HG03439 (cell line): Measurements from ENCODE around the gene KIR2DL3.
"Not testable (repeated sequence)": the region's sequence is repeated elsewhere in the genome, so short reads cannot be mapped to it uniquely, and the experiment has no call there.

Source experiments
- ATAC-seq: cut with Tn5 transposase; IDR thresholded peaks from one replicate; pipeline ENCODE4 v1.9.1; 2021; ENCODE audit warnings: mild to moderate bottlenecking, moderate library complexity; ENCODE audit not compliant: unreplicated experiment

KIR2DL3 gene

DNA sequence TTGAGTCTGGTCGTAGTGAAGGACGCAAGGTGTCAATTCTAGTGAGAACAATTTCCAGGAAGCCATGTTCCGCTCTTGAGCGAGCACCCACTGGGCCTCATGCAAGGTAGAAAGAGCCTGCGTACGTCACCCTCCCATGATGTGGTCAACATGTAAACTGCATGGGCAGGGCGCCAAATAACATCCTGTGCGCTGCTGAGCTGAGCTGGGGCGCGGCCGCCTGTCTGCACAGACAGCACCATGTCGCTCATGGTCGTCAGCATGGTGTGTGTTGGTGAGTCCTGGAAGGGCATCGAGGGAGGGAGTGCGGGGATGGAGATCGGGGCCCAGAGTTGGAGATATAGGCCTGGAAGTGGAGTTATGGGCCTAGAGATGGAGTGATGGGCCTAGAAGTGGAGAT is at the start of gene KIR2DL3:
Gene KIR2DL3, plus strand, starts transcription at position 208 of the 400 bp plus-strand sequence. Its CDS starts 33 bp downstream, at position 241.
- not testable (repeated sequence) for ATAC-seq

- no peak for ATAC-seq
Measured at GRCh38 chr19:54691582-54692297, 46.6 kb upstream of the KIR2DL3 start.

DNA sequence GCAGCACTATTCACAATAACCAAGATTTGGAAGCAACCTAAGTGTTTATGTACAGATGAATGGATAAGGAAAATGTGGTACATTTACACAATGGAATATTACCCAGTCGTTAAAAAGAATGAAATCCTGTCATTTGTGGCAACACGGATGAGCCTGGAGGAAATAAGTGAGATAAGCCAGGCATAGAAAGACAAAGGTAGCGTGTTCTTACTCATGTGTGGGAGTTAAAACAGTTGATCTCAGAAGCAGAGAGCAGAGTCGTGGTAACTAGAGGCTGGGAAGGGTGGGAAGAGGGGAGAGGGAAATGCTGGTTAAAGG is 46.1 kb upstream of the KIR2DL3 start:
- ATAC-seq: no peak

GRCh38 chr19:54694648-54695047 is 43.7 kb upstream of the KIR2DL3 start:
- ATAC-seq: no peak

DNA sequence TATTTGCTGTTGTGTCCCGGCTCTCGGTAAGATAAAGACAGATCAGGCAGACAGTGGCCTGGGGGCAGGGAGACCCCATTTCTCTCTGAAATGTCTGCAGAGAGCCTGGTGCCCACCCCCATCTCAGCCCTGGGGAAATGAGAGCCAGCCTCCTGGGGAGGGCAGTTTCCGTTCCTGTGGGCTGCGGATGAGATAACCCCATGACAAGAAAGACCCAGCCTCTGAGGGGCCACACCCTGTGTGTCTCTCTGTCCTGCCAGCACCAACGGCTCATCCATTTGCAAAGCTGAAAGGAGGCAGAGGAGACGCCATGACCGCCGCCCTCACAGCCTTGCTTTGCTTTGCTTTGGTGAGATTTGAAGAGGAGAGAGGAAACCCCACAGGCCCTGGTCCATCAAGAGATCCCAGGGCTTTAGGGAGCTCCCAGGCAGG is 42.2 kb upstream of the KIR2DL3 start:
- ATAC-seq: no peak

- ATAC-seq: no peak
Measured at GRCh38 chr19:54696766-54697165, 41.5 kb upstream of the KIR2DL3 start.

DNA sequence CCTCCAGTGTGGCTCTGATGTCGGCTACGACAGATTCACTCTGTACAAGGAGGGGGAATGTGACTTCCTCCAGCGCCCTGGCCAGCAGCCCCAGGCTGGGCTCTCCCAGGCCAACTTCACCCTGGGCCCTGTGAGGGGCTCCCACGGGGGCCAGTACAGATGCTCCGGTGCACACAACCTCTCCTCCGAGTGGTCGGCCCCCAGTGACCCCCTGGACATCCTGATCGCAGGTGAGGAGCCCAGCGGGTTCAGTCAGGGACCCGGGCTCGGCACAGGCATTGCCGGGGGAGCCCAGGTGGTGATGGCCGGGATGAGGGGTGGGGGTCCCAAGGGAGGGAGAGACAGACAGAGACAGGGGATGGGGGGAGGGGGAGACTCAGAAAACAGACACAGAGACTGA is 40.6 kb upstream of the KIR2DL3 start:
- not testable (repeated sequence) for ATAC-seq

GRCh38 chr19:54704928-54705327 is 33.4 kb upstream of the KIR2DL3 start:
- no peak for ATAC-seq

DNA sequence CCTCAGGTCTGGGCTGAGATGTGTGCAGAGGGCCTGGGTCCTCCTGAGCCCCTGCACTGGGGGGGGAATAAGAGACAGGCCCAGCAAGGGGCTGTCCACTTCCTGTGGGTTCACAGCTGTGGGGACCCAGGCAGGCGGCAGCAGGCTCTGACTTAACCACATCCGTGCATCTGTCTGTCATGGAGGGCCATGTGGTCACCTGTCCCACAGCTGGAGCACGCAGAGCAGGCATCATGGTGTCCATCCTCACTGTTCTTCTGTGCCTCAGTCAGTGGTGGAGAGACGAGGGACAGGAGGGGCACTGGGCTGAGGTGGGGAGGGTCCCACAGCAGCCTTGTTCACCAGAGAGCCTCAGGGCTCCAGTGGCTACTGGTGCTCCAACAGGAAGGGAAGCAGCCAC is 30.4 kb upstream of the KIR2DL3 start:
- no peak for ATAC-seq

DNA sequence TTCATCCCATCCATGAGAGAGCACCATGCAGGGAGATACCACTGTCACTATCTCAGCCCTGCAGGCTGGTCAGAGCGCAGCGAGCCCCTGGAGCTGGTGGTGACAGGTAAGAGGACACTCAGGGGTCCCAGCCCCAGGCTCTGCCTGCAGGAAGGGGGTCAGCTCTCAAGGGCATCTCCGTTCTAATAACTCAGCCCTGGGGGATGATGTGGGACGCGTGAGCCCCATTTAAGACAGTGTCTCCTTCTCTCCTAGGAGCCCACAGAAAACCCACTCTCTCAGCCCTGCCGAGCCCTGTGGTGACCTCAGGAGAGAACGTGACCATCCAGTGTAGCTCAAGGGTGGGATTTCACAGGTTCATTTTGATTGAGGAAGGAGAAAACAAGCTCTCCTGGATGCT is 29.5 kb upstream of the KIR2DL3 start:
- ATAC-seq: no peak

- ATAC-seq: no peak
Measured at GRCh38 chr19:54709212-54709948, 28.9 kb upstream of the KIR2DL3 start.

GRCh38 chr19:54709956-54710355 is 28.4 kb upstream of the KIR2DL3 start:
- not testable (repeated sequence) for ATAC-seq

- no peak for ATAC-seq
Measured at GRCh38 chr19:54724142-54724541, 14.2 kb upstream of the KIR2DL3 start, which contains the start of gene KIR3DL3. Gene KIR3DL3, plus strand, starts transcription at chr19:54724442. Its CDS starts 55 bp downstream, at chr19:54724497.

GRCh38 chr19:54724644-54725043 is 13.7 kb upstream of the KIR2DL3 start:
- ATAC-seq: no peak

DNA sequence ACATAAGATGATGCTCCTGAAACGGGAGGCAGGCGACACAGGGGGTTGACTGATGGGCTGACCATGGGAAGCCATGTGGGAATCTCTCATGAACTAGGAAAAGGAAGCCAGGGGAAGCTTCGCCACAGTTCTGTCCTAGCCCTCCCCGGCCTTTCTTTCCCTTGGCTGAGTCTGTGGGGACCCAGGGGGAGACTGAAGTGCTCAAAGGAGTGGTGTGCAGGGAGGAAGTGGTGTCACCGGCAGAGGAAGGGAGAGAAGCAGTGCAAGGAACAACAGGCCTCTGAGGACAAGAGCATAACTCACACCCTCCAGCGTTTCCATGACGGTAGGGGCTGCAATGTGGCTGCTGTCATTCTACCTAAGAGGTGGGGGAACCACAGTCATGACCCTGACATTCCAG is 13.0 kb upstream of the KIR2DL3 start:
- ATAC-seq: no peak

DNA sequence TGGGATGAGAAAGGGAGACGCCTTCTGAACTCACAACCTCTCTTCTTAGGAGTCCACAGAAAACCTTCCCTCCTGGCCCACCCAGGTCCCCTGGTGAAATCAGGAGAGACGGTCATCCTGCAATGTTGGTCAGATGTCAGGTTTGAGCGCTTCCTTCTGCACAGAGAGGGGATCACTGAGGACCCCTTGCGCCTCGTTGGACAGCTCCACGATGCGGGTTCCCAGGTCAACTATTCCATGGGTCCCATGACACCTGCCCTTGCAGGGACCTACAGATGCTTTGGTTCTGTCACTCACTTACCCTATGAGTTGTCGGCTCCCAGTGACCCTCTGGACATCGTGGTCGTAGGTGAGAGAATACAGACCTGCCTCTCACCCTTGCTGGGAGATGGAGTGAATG is 10.8 kb upstream of the KIR2DL3 start:
- no peak for ATAC-seq

GRCh38 chr19:54728167-54728566 is 10.1 kb upstream of the KIR2DL3 start:
- no peak for ATAC-seq

- ATAC-seq: no peak
Measured at GRCh38 chr19:54729416-54730188, 8.7 kb upstream of the KIR2DL3 start.

DNA sequence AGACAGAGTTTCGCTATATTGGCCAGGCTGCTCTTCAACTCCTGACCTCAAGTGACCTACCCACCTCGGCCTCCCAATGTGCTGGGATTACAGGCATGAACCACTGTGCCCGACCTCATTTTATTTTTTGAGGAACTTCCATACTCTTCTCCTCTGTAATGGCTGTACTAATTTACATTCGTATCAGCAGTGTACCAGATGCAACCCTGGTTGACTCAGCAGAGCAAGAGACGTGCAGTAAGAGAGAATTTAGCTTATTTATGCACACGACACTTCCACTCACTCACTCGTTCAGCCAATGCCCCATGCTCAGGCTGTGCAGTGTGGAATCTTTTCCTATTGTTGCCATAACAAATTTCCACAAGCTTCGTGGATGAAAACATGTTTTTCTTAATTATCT is 7.1 kb upstream of the KIR2DL3 start:
- no peak for ATAC-seq

- ATAC-seq: no peak
Measured at GRCh38 chr19:54738715-54739114, 402 bp downstream of the KIR2DL3 start.
